Measurements from ENCODE around the gene TTC31. TPM values are rescaled to one million over a fixed set of nuclear protein-coding genes. Genes with fewer than 3 reads are reported as not detected.

TTC31 gene
- total RNA-seq, 1 experiment from 2014 or later: 38.3 TPM

GRCh38 chr2:74454654-74455511 is 28.0 kb upstream of the TTC31 start, which contains the start of gene INO80B (continued):
- TF ChIP-seq, protein P1, sequence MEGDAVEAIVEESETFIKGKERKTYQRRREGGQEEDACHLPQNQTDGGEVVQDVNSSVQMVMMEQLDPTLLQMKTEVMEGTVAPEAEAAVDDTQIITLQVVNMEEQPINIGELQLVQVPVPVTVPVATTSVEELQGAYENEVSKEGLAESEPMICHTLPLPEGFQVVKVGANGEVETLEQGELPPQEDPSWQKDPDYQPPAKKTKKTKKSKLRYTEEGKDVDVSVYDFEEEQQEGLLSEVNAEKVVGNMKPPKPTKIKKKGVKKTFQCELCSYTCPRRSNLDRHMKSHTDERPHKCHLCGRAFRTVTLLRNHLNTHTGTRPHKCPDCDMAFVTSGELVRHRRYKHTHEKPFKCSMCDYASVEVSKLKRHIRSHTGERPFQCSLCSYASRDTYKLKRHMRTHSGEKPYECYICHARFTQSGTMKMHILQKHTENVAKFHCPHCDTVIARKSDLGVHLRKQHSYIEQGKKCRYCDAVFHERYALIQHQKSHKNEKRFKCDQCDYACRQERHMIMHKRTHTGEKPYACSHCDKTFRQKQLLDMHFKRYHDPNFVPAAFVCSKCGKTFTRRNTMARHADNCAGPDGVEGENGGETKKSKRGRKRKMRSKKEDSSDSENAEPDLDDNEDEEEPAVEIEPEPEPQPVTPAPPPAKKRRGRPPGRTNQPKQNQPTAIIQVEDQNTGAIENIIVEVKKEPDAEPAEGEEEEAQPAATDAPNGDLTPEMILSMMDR (IDR thresholded peaks at IDR 0.05): no peak
- TF ChIP-seq FOXK1 (CRISPR knock-in tag; IDR thresholded peaks at IDR 0.05) (peak; percentile 97), NR1H2 (CRISPR knock-in tag; IDR thresholded peaks at IDR 0.05) (no peak), SMAD3 (CRISPR knock-in tag; IDR thresholded peaks at IDR 0.05; ENCODE audit: borderline replicate concordance) (no peak), MYBL2 (CRISPR knock-in tag; IDR thresholded peaks at IDR 0.05) (0 out of 2 replicates have a peak, but pooled peaks have one; percentile 54), SP1 (CRISPR knock-in tag; conservative IDR thresholded peaks at IDR 0.05) (peak; percentile 99), ETV6 (CRISPR knock-in tag; IDR thresholded peaks at IDR 0.05) (peak; percentile 84), JUN (CRISPR knock-in tag; IDR thresholded peaks at IDR 0.05) (no peak), NR2C2 (CRISPR knock-in tag; IDR thresholded peaks at IDR 0.05) (peak; percentile 89), TEAD1 (CRISPR knock-in tag; IDR thresholded peaks at IDR 0.05) (peak; percentile 75; the same call in 1 of the 2 replicates), NFYB (CRISPR knock-in tag; conservative IDR thresholded peaks at IDR 0.05; ENCODE audit: low read depth) (no peak), ZNF263 (CRISPR knock-in tag; IDR thresholded peaks at IDR 0.05; ENCODE audit: low read depth) (no peak), SMAD4 (CRISPR knock-in tag; IDR thresholded peaks at IDR 0.05) (no peak), CREM (CRISPR knock-in tag; IDR thresholded peaks at IDR 0.05) (peak; percentile 66; the same call in 1 of the 2 replicates), OVOL2 (CRISPR knock-in tag; IDR thresholded peaks at IDR 0.05; ENCODE audit: borderline replicate concordance) (no peak), RELA (CRISPR knock-in tag; IDR thresholded peaks at IDR 0.05; ENCODE audit: borderline replicate concordance) (no peak)
- TF ChIP-seq, protein P2, sequence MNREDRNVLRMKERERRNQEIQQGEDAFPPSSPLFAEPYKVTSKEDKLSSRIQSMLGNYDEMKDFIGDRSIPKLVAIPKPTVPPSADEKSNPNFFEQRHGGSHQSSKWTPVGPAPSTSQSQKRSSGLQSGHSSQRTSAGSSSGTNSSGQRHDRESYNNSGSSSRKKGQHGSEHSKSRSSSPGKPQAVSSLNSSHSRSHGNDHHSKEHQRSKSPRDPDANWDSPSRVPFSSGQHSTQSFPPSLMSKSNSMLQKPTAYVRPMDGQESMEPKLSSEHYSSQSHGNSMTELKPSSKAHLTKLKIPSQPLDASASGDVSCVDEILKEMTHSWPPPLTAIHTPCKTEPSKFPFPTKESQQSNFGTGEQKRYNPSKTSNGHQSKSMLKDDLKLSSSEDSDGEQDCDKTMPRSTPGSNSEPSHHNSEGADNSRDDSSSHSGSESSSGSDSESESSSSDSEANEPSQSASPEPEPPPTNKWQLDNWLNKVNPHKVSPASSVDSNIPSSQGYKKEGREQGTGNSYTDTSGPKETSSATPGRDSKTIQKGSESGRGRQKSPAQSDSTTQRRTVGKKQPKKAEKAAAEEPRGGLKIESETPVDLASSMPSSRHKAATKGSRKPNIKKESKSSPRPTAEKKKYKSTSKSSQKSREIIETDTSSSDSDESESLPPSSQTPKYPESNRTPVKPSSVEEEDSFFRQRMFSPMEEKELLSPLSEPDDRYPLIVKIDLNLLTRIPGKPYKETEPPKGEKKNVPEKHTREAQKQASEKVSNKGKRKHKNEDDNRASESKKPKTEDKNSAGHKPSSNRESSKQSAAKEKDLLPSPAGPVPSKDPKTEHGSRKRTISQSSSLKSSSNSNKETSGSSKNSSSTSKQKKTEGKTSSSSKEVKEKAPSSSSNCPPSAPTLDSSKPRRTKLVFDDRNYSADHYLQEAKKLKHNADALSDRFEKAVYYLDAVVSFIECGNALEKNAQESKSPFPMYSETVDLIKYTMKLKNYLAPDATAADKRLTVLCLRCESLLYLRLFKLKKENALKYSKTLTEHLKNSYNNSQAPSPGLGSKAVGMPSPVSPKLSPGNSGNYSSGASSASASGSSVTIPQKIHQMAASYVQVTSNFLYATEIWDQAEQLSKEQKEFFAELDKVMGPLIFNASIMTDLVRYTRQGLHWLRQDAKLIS (CRISPR knock-in tag; IDR thresholded peaks at IDR 0.05; ENCODE audit: borderline replicate concordance): no peak
- TF ChIP-seq, protein P3, sequence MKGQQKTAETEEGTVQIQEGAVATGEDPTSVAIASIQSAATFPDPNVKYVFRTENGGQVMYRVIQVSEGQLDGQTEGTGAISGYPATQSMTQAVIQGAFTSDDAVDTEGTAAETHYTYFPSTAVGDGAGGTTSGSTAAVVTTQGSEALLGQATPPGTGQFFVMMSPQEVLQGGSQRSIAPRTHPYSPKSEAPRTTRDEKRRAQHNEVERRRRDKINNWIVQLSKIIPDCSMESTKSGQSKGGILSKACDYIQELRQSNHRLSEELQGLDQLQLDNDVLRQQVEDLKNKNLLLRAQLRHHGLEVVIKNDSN (CRISPR knock-in tag; IDR thresholded peaks at IDR 0.05): no peak
- TF ChIP-seq, protein P4, sequence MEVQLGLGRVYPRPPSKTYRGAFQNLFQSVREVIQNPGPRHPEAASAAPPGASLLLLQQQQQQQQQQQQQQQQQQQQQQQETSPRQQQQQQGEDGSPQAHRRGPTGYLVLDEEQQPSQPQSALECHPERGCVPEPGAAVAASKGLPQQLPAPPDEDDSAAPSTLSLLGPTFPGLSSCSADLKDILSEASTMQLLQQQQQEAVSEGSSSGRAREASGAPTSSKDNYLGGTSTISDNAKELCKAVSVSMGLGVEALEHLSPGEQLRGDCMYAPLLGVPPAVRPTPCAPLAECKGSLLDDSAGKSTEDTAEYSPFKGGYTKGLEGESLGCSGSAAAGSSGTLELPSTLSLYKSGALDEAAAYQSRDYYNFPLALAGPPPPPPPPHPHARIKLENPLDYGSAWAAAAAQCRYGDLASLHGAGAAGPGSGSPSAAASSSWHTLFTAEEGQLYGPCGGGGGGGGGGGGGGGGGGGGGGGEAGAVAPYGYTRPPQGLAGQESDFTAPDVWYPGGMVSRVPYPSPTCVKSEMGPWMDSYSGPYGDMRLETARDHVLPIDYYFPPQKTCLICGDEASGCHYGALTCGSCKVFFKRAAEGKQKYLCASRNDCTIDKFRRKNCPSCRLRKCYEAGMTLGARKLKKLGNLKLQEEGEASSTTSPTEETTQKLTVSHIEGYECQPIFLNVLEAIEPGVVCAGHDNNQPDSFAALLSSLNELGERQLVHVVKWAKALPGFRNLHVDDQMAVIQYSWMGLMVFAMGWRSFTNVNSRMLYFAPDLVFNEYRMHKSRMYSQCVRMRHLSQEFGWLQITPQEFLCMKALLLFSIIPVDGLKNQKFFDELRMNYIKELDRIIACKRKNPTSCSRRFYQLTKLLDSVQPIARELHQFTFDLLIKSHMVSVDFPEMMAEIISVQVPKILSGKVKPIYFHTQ (CRISPR knock-in tag; IDR thresholded peaks at IDR 0.05): no peak
- TF ChIP-seq, protein P5, sequence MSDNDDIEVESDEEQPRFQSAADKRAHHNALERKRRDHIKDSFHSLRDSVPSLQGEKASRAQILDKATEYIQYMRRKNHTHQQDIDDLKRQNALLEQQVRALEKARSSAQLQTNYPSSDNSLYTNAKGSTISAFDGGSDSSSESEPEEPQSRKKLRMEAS (CRISPR knock-in tag; IDR thresholded peaks at IDR 0.05): peak; percentile 83; the same call in 1 of the 2 replicates
- TF ChIP-seq, protein P6, sequence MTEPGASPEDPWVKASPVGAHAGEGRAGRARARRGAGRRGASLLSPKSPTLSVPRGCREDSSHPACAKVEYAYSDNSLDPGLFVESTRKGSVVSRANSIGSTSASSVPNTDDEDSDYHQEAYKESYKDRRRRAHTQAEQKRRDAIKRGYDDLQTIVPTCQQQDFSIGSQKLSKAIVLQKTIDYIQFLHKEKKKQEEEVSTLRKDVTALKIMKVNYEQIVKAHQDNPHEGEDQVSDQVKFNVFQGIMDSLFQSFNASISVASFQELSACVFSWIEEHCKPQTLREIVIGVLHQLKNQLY (CRISPR knock-in tag; IDR thresholded peaks at IDR 0.05): no peak
- TF ChIP-seq, protein P7, sequence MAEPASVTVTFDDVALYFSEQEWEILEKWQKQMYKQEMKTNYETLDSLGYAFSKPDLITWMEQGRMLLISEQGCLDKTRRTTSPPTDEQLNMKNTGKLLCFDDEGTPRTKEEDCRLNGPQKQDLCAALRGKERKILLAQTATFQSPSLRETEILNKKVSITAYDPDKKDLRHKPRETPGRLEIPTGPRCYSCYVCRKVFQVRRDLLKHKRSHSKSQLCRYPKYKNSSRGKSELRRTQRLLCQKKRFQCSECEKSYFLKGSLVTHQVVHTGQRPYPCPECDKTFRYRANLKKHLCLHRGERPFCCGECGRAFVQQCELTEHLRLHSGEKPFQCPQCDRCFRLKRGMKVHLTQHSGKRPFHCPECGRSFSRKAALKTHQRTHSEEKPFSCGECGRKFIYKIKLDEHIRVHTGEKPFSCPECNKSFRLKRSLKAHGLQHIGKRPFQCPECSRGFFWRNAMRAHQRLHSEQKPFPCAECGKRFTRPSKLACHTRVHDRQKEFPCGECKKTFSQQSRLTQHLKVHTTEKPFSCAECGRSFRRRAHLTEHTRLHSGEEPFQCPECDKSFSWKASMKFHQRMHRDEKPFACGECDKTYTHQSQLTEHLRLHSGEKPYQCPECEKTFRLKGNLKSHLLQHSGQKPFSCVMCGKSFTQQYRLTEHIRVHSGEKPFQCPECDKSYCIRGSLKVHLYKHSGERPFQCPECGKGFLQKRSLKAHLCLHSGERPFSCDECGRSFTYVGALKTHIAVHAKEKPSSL (CRISPR knock-in tag; conservative IDR thresholded peaks at IDR 0.05): no peak
- TF ChIP-seq, protein P8, sequence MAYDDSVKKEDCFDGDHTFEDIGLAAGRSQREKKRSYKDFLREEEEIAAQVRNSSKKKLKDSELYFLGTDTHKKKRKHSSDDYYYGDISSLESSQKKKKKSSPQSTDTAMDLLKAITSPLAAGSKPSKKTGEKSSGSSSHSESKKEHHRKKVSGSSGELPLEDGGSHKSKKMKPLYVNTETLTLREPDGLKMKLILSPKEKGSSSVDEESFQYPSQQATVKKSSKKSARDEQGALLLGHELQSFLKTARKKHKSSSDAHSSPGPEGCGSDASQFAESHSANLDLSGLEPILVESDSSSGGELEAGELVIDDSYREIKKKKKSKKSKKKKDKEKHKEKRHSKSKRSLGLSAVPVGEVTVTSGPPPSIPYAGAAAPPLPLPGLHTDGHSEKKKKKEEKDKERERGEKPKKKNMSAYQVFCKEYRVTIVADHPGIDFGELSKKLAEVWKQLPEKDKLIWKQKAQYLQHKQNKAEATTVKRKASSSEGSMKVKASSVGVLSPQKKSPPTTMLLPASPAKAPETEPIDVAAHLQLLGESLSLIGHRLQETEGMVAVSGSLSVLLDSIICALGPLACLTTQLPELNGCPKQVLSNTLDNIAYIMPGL (CRISPR knock-in tag; IDR thresholded peaks at IDR 0.05): peak; percentile 44; the same call in 1 of the 2 replicates
- TF ChIP-seq, protein P9, sequence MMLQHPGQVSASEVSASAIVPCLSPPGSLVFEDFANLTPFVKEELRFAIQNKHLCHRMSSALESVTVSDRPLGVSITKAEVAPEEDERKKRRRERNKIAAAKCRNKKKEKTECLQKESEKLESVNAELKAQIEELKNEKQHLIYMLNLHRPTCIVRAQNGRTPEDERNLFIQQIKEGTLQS (CRISPR knock-in tag; conservative IDR thresholded peaks at IDR 0.05): no peak
